ENCODE data around the gene MFN2. TPM values are rescaled to one million over a fixed set of nuclear protein-coding genes. Genes with fewer than 3 reads are reported as not detected.
A peak's percentile ranks its signal among the peaks of the same experiment; 100 is the strongest.

MFN2 gene
- total RNA-seq, 6 donors from 2014 or later: 40.9 to 80.6 (median 71.0) TPM

- H3K4me3 ChIP-seq: no peak overlapping the region
- H3K9me3 ChIP-seq: no peaks in the 10 kb centered on the region
- no peaks in the 10 kb centered on the region for H3K27me3 ChIP-seq
- H3K36me3 ChIP-seq: peaks cover 0 to 60% (median 38%) of the 10 kb centered on the region in 4 donors
- H3K4me1 ChIP-seq: no peaks in the 10 kb centered on the region
- ATAC-seq (ENCODE audit: low FRiP score in 2 of 2) (no peak), DNase-seq (no peak)
- TF ChIP-seq CTCF (IDR thresholded peaks at IDR 0.05) (no peak), POLR2AphosphoS5 (IDR thresholded peaks at IDR 0.05) (no peak), EP300 (IDR thresholded peaks at IDR 0.05) (no peak), POLR2A (IDR thresholded peaks at IDR 0.05) (no peak)
- 95 to 97% methylated on average over 2 of the region's 2 CpGs for WGBS, 2 donors
- no peak overlapping the region for H3K27ac ChIP-seq
Measured at GRCh38 chr1:11951901-11952300, 28.3 kb upstream of the MFN2 start.

- Histone ChIP-seq H3K4me3 (no peak overlapping the region), H3K4me1 (no peaks in the 10 kb centered on the region), H3K9me3 (no peaks in the 10 kb centered on the region), H3K36me3 (peaks cover 0 to 67% (median 42%) of the 10 kb centered on the region in 4 donors), H3K27me3 (no peaks in the 10 kb centered on the region), H3K27ac (peak overlapping the region in 1 of 4 donors; percentile 26)
- TF ChIP-seq CTCF (IDR thresholded peaks at IDR 0.05) (no peak), EP300 (IDR thresholded peaks at IDR 0.05) (no peak), POLR2A (IDR thresholded peaks at IDR 0.05) (no peak), POLR2AphosphoS5 (IDR thresholded peaks at IDR 0.05) (no peak)
- ATAC-seq (ENCODE audit: low FRiP score in 2 of 2) (peak in 1 of 2 donors; percentile 24), DNase-seq (no peak)
- WGBS, 2 donors: 75 to 85% methylated on average over 11 of the region's 11 CpGs
Measured at GRCh38 chr1:11952455-11953109, 27.7 kb upstream of the MFN2 start.

- Histone ChIP-seq H3K4me3 (no peak overlapping the region), H3K27me3 (no peaks in the 10 kb centered on the region), H3K36me3 (peaks cover 0 to 78% (median 53%) of the 10 kb centered on the region in 4 donors), H3K9me3 (no peaks in the 10 kb centered on the region), H3K27ac (peak overlapping the region in 2 of 4 donors; percentile 30 to 59), H3K4me1 (no peaks in the 10 kb centered on the region)
- 78 to 90% methylated on average over 4 to 6 of the region's 6 CpGs for WGBS, 2 donors
- TF ChIP-seq CTCF (IDR thresholded peaks at IDR 0.05) (no peak), POLR2AphosphoS5 (IDR thresholded peaks at IDR 0.05) (no peak), EP300 (IDR thresholded peaks at IDR 0.05) (no peak), POLR2A (IDR thresholded peaks at IDR 0.05) (no peak)
- peak in 1 of 2 donors; percentile 38 for DNase-seq
- no peak for ATAC-seq (ENCODE audit: low FRiP score in 2 of 2)
Measured at GRCh38 chr1:11955221-11955620, 25.0 kb upstream of the MFN2 start.

GRCh38 chr1:11957398-11957797, 22.8 kb upstream of the MFN2 start:
- Histone ChIP-seq H3K27ac (no peak overlapping the region), H3K36me3 (peaks cover 0 to 75% (median 42%) of the 10 kb centered on the region in 4 donors), H3K9me3 (no peaks in the 10 kb centered on the region), H3K4me1 (peaks cover 0 to 9% (median 8%) of the 10 kb centered on the region in 4 donors), H3K27me3 (no peaks in the 10 kb centered on the region), H3K4me3 (no peak overlapping the region)
- DNase-seq: no peak
- no peak for TF ChIP-seq POLR2A (IDR thresholded peaks at IDR 0.05)
- 86 to 100% methylated on average over 4 to 5 of the region's 5 CpGs for WGBS, 2 donors
- no peak for ATAC-seq (ENCODE audit: low FRiP score in 2 of 2)

- Histone ChIP-seq H3K9me3 (no peaks in the 10 kb centered on the region), H3K4me3 (no peak overlapping the region), H3K27me3 (no peaks in the 10 kb centered on the region), H3K36me3 (peaks cover 0 to 76% (median 41%) of the 10 kb centered on the region in 4 donors), H3K27ac (no peak overlapping the region), H3K4me1 (peaks cover 0 to 9% (median 8%) of the 10 kb centered on the region in 4 donors)
- TF ChIP-seq POLR2A (IDR thresholded peaks at IDR 0.05) (no peak), POLR2AphosphoS5 (IDR thresholded peaks at IDR 0.05) (no peak), EP300 (IDR thresholded peaks at IDR 0.05) (no peak), CTCF (IDR thresholded peaks at IDR 0.05) (no peak)
- ATAC-seq (ENCODE audit: low FRiP score in 2 of 2): no peak
- DNase-seq: no peak
- WGBS, 2 donors: 95 to 96% methylated on average over 6 to 12 of the region's 12 CpGs
Measured at GRCh38 chr1:11957897-11958296, 22.3 kb upstream of the MFN2 start.
